Heart left ventricle (tissue), 16 donors: ENCODE measurements around the gene RUNX1. TPM values are rescaled to one million over a fixed set of nuclear protein-coding genes. Genes with fewer than 3 reads are reported as not detected.

Experiments used
- ATAC-seq, 4 donors: fragments of 200-7000 bp; cut with Tn5 transposase; one replicate each; pipeline ENCODE4 v1.9.1; 2020 to 2022; ENCODE audit warnings: moderate library complexity in 4 of 4, mild to moderate bottlenecking in 3 of 4, moderate number of reproducible peaks in 1 of 4
- DNase-seq, 5 donors: peaks; one replicate each; pipeline ENCODE4 v3.0.0-alpha.2; 2020
- H3K27ac ChIP-seq, 12 donors: fragments of 200-600 bp; sonication (generic) in 4 of 12; one replicate each; pipeline versions ENCODE4 v1.5.0 to v1.8.0; 2016 to 2022; ENCODE audit warnings: mild to moderate bottlenecking in 2 of 12
- H3K27me3 ChIP-seq, 9 donors: fragments of 200-600 bp; sonication (generic) in 2 of 9; one replicate each; pipeline versions ENCODE4 v1.5.1 to v1.8.0; 2016 to 2022; ENCODE audit warnings: mild to moderate bottlenecking in 3 of 9
- H3K36me3 ChIP-seq, 9 donors: fragments of 200-600 bp; sonication (generic) in 2 of 9; one replicate each; pipeline versions ENCODE4 v1.5.0 to v1.8.0; 2018 to 2022; ENCODE audit warnings: mild to moderate bottlenecking in 2 of 9
- H3K4me1 ChIP-seq, 12 donors: fragments of 200-600 bp; sonication (generic) in 4 of 12; one replicate each; pipeline versions ENCODE4 v1.5.0 to v1.8.0; 2016 to 2022; ENCODE audit warnings: mild to moderate bottlenecking in 3 of 12
- H3K4me3 ChIP-seq, 12 donors: fragments of 200-600 bp; sonication (generic) in 4 of 12; one replicate each; pipeline versions ENCODE4 v1.5.0 to v1.8.0; 2017 to 2022; ENCODE audit warnings: mild to moderate bottlenecking in 9 of 12, moderate library complexity in 4 of 12
- H3K9me3 ChIP-seq, 12 donors: fragments of 200-600 bp; sonication (generic) in 4 of 12; one replicate each; pipeline versions ENCODE4 v1.5.0 to v1.8.0; 2016 to 2022; ENCODE audit warnings: mild to moderate bottlenecking in 1 of 12
- POLR2A ChIP-seq, 2 donors: fragments of 450-650 bp; IDR thresholded peaks; one replicate each; pipeline ENCODE4 v1.6.1; 2017; ENCODE audit warnings: antibody characterized with exemption in 2 of 2, mild to moderate bottlenecking in 2 of 2, moderate library complexity in 2 of 2
- WGBS, 4 donors: extraction: QIAGEN DNeasy Blood & Tissue Kit in 2 of 4; methylation state at CpG; one replicate each; pipeline versions ENCODE4 v1.1.5 to v1.1.7; 2013 to 2018; 5-methylcytosine and 5-hydroxymethylcytosine counted together
- intact Hi-C, 10 donors: fragments of 100-400 bp; cut with DNase I; formaldehyde crosslinking; loops; one replicate each; pipeline versions ENCODE4 v1.11.1 to v1.14.2; 2022
- polyA plus RNA-seq, 2 donors: library from polyadenylated mRNA; stranded (reverse); fragments of 200-250 nt; gene quantifications; one replicate each; pipeline ENCODE4 v1.2.3, GENCODE V29; 2013
- total RNA-seq, 9 donors: library from RNA; depleted of rRNA in 2 of 9; stranded (reverse); fragments of >200 nt in 2 of 9; fragmentation: NEBNext Ultra II Directional in 3 of 9; extraction: Animal tissue kit (Norgen Biotek cat#: 25700) in 3 of 9; gene quantifications; one replicate each; pipeline versions ENCODE4 v1.1.0 to v1.2.4, GENCODE V29; 2016 to 2023
- TF ChIP-seq, protein P1 (sequence below), 12 donors: fragments of 200-600 bp; sonication (generic) in 4 of 12; IDR thresholded peaks; one replicate each; pipeline versions ENCODE4 v1.5.0 to v1.8.0; 2018 to 2022; ENCODE audit warnings: antibody characterized with exemption in 12 of 12, mild to moderate bottlenecking in 5 of 12
- donor health status: ischemic (EF 13 %, LVEDD 7.1; RV severe dilation, severe dysfunction).
- donor health status: healthy with polysubstance abuse.
- donor health status: DM: no; HTN: yes; CAD: no.
- donor health status: DM: no; HTN: no; CAD: no.
- donor health status: ischemic (EF 25% LVEDD 6.9; RV normal size, moderate dysfunction).
- donor health status: ischemic (EF 25% LVEDD 5.7; RV mildly dilated, moderate dysfunction).
- donor health status: healthy.
- donor health status: DM: yes; HTN: yes; CAD: no.
- donor health status: ischemic (EF 35%, LVEDD 5.7; RV mildly dilated, moderate dysfunction).
- donor health status: nonischemic (EF 11% LVEDD 7.7; RV severe dilation, severe dysfunction).
- donor health status: DM: yes; HTN: yes; CAD: no.
- donor health status: PGD.
- donor health status: ischemic (EF 29% LVEDD 5.4; RV normal size, mild dysfunction).
- donor health status: nonischemic (EF 23%, LVEDD 6.1; RV moderate dilation, normal function).

Gene RUNX1
- total and polyA plus RNA-seq, 11 donors: 0.61 to 54.5 (median 4.1) TPM

- intact Hi-C loops: no loop called here
- Histone ChIP-seq H3K4me3 (no peak overlapping the region), H3K4me1 (peaks cover 0 to 5% (median 0%) of the 10 kb centered on the region in 12 donors), H3K27ac (no peak overlapping the region), H3K9me3 (no peaks in the 10 kb centered on the region), H3K36me3 (no peaks in the 10 kb centered on the region), H3K27me3 (peaks cover 0 to 7% (median 0%) of the 10 kb centered on the region in 9 donors)
- DNase-seq (no peak), ATAC-seq (no peak)
- WGBS, 4 donors: 73 to 84% (median 83%) methylated on average over 2 of the region's 2 CpGs
- no peak for TF ChIP-seq POLR2A (IDR thresholded peaks at IDR 0.05)
- TF ChIP-seq, protein P1, sequence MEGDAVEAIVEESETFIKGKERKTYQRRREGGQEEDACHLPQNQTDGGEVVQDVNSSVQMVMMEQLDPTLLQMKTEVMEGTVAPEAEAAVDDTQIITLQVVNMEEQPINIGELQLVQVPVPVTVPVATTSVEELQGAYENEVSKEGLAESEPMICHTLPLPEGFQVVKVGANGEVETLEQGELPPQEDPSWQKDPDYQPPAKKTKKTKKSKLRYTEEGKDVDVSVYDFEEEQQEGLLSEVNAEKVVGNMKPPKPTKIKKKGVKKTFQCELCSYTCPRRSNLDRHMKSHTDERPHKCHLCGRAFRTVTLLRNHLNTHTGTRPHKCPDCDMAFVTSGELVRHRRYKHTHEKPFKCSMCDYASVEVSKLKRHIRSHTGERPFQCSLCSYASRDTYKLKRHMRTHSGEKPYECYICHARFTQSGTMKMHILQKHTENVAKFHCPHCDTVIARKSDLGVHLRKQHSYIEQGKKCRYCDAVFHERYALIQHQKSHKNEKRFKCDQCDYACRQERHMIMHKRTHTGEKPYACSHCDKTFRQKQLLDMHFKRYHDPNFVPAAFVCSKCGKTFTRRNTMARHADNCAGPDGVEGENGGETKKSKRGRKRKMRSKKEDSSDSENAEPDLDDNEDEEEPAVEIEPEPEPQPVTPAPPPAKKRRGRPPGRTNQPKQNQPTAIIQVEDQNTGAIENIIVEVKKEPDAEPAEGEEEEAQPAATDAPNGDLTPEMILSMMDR (IDR thresholded peaks at IDR 0.05): no peak
Measured at GRCh38 chr21:34946916-34947534, 102.1 kb downstream of the RUNX1 start.

DNA sequence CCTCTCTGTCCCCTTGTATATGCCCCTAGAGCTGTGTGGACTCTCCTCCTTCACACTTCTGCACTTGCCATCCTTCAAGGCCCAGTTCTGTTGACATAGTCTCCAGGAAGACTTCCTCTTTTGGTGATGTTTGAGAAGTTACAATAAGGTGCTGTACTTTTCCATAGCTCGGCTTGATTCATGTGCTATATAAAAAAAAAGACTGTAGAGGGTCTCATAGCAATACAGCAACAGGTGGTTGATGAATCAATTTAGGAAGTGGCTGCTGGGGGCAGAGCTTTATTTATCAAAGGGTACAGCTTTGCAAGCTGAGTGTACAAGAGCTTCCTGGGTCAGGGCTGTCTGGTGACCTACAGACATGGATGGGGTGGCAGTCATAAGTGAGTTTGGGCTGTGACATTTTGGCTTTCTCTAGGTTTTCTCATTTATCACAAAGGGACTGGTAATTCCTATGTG is 102.7 kb downstream of the RUNX1 start:
- 67 to 88% (median 75%) methylated on average over 1 of the region's 1 CpG for WGBS, 4 donors
- H3K4me1 ChIP-seq: peaks cover 0 to 5% (median 0%) of the 10 kb centered on the region in 12 donors
- H3K4me3 ChIP-seq: no peak overlapping the region
- no peak overlapping the region for H3K27ac ChIP-seq
- intact Hi-C loops: no loop called here
- no peaks in the 10 kb centered on the region for H3K36me3 ChIP-seq
- peaks cover 0 to 11% (median 0%) of the 10 kb centered on the region in 9 donors for H3K27me3 ChIP-seq
- no peaks in the 10 kb centered on the region for H3K9me3 ChIP-seq
- no peak for ATAC-seq
- no peak for DNase-seq
- no peak for TF ChIP-seq POLR2A (IDR thresholded peaks at IDR 0.05)
- TF ChIP-seq, protein P1 (IDR thresholded peaks at IDR 0.05): no peak

GRCh38 chr21:34945288-34945687 is 103.8 kb downstream of the RUNX1 start:
- WGBS, 4 donors: 79 to 86% (median 80%) methylated on average over 3 of the region's 3 CpGs
- Histone ChIP-seq H3K9me3 (no peaks in the 10 kb centered on the region), H3K27me3 (peaks cover 0 to 18% (median 0%) of the 10 kb centered on the region in 9 donors), H3K4me3 (no peak overlapping the region), H3K27ac (no peak overlapping the region), H3K36me3 (no peaks in the 10 kb centered on the region), H3K4me1 (peaks cover 0 to 5% (median 0%) of the 10 kb centered on the region in 12 donors)
- ATAC-seq (no peak), DNase-seq (no peak)
- TF ChIP-seq, protein P1 (IDR thresholded peaks at IDR 0.05): no peak
- TF ChIP-seq POLR2A (IDR thresholded peaks at IDR 0.05): no peak
- intact Hi-C loops: no loop called here

- Histone ChIP-seq H3K9me3 (no peaks in the 10 kb centered on the region), H3K4me3 (no peak overlapping the region), H3K36me3 (no peaks in the 10 kb centered on the region), H3K27me3 (peaks cover 0 to 18% (median 0%) of the 10 kb centered on the region in 9 donors), H3K27ac (no peak overlapping the region), H3K4me1 (peaks cover 0 to 15% (median 0%) of the 10 kb centered on the region in 12 donors)
- intact Hi-C loops: no loop called here
- ATAC-seq (no peak), DNase-seq (no peak)
- 67 to 74% (median 73%) methylated on average over 4 of the region's 4 CpGs for WGBS, 4 donors
- TF ChIP-seq POLR2A (IDR thresholded peaks at IDR 0.05): no peak
- TF ChIP-seq, protein P1 (IDR thresholded peaks at IDR 0.05): no peak
Measured at GRCh38 chr21:34944015-34944755, 104.9 kb downstream of the RUNX1 start.
